HK-2 (cell line): Measurements from ENCODE around the gene CLSTN1.
A peak's percentile ranks its signal among the peaks of the same experiment; 100 is the strongest.

Source experiments
- DNase-seq: peaks from one replicate; pipeline ENCODE4 v3.0.0-alpha.2; 2018; ENCODE audit not compliant: unreplicated experiment

The CLSTN1 gene

GRCh38 chr1:9823943-9824701 is at the start of gene CLSTN1:
Gene CLSTN1, minus strand, starts transcription at chr1:9823965. Its CDS starts 232 bp downstream, at chr1:9823733.
- DNase-seq, result peak; percentile 90

- DNase-seq, result no peak
Observed at GRCh38 chr1:9873385-9873784, 49.6 kb upstream of the CLSTN1 start.

GRCh38 chr1:9872430-9873165 is 48.8 kb upstream of the CLSTN1 start:
- peak; percentile 29 for DNase-seq

GRCh38 chr1:9871707-9872425 is 48.1 kb upstream of the CLSTN1 start:
- peak; percentile 48 for DNase-seq

- no peak for DNase-seq
Observed at GRCh38 chr1:9871021-9871420, 47.3 kb upstream of the CLSTN1 start.

- DNase-seq, result no peak
Observed at GRCh38 chr1:9870572-9870971, 46.8 kb upstream of the CLSTN1 start.

- no peak for DNase-seq
Observed at GRCh38 chr1:9869831-9870251, 46.1 kb upstream of the CLSTN1 start.

- DNase-seq, result no peak
Observed at GRCh38 chr1:9868244-9868590, 44.5 kb upstream of the CLSTN1 start.

- peak; percentile 84 for DNase-seq
Observed at GRCh38 chr1:9867408-9868243, 43.9 kb upstream of the CLSTN1 start.

- no peak for DNase-seq
Observed at GRCh38 chr1:9866836-9867235, 43.1 kb upstream of the CLSTN1 start.

- DNase-seq, result no peak
Observed at GRCh38 chr1:9865724-9866123, 42.0 kb upstream of the CLSTN1 start.

GRCh38 chr1:9863371-9863770 is 39.6 kb upstream of the CLSTN1 start:
- no peak for DNase-seq

GRCh38 chr1:9861360-9861759 is 37.6 kb upstream of the CLSTN1 start:
- DNase-seq, result no peak

GRCh38 chr1:9860887-9861286 is 37.1 kb upstream of the CLSTN1 start:
- no peak for DNase-seq

- DNase-seq, result no peak
Observed at GRCh38 chr1:9859281-9860014, 35.7 kb upstream of the CLSTN1 start.

- DNase-seq, result no peak
Observed at GRCh38 chr1:9858293-9859035, 34.7 kb upstream of the CLSTN1 start.

GRCh38 chr1:9855186-9855585 is 31.4 kb upstream of the CLSTN1 start:
- no peak for DNase-seq

- no peak for DNase-seq
Observed at GRCh38 chr1:9853249-9853595, 29.5 kb upstream of the CLSTN1 start.

GRCh38 chr1:9852410-9853248 is 28.9 kb upstream of the CLSTN1 start:
- no peak for DNase-seq

GRCh38 chr1:9852004-9852403 is 28.2 kb upstream of the CLSTN1 start:
- DNase-seq, result no peak
